Forelimb muscle (tissue), 1 donor: ENCODE measurements around the gene CD151. TPM values are rescaled to one million over a fixed set of nuclear protein-coding genes. Genes with fewer than 3 reads are reported as not detected.

Experiments
- DNase-seq: peaks from one replicate; pipeline ENCODE4 v3.0.0-alpha.2; 2013; ENCODE audit warnings: low read depth
- polyA plus RNA-seq: library from polyadenylated mRNA; unstranded; fragments of 120-200 nt; gene quantifications from one replicate; pipeline ENCODE4 v1.2.1, GENCODE V29; 2013; ENCODE audit not compliant: insufficient read length

Gene CD151
- polyA plus RNA-seq, 1 donor, result 155 TPM

GRCh38 chr11:858053-858761, 25.5 kb downstream of the CD151 start:
- DNase-seq, result no peak

- no peak for DNase-seq
These were observed 26.1 kb downstream of the CD151 start for GRCh38 chr11:858762-859339.

- DNase-seq, result no peak
These were observed 26.8 kb downstream of the CD151 start for GRCh38 chr11:859394-860131.

GRCh38 chr11:860234-861104, 27.7 kb downstream of the CD151 start:
- no peak for DNase-seq

GRCh38 chr11:861105-861479, 28.3 kb downstream of the CD151 start:
- no peak for DNase-seq

- DNase-seq, result no peak
These were observed 29.4 kb downstream of the CD151 start for GRCh38 chr11:862081-862661.

- DNase-seq, result no peak
These were observed 29.9 kb downstream of the CD151 start for GRCh38 chr11:862696-863022.

- no peak for DNase-seq
These were observed 30.5 kb downstream of the CD151 start for GRCh38 chr11:863023-863909.

- no peak for DNase-seq
These were observed 31.4 kb downstream of the CD151 start for GRCh38 chr11:863910-864827.

- no peak for DNase-seq
These were observed 32.1 kb downstream of the CD151 start for GRCh38 chr11:864898-865297.

GRCh38 chr11:865462-866430, 33.0 kb downstream of the CD151 start:
- no peak for DNase-seq

- no peak for DNase-seq
These were observed 33.7 kb downstream of the CD151 start for GRCh38 chr11:866481-866880.

GRCh38 chr11:867856-868358, 35.2 kb downstream of the CD151 start:
- no peak for DNase-seq

- DNase-seq, result no peak
These were observed 35.6 kb downstream of the CD151 start for GRCh38 chr11:868394-868793.

- no peak for DNase-seq
These were observed 36.0 kb downstream of the CD151 start for GRCh38 chr11:868802-869201.

- no peak for DNase-seq
These were observed 36.8 kb downstream of the CD151 start for GRCh38 chr11:869399-870126.

- DNase-seq, result no peak
These were observed 37.3 kb downstream of the CD151 start for GRCh38 chr11:870127-870413.

- DNase-seq, result no peak
These were observed 37.7 kb downstream of the CD151 start for GRCh38 chr11:870418-870817.
